ENCODE measurements around the gene ETDA. TPM values are rescaled to one million over a fixed set of nuclear protein-coding genes. Genes with fewer than 3 reads are reported as not detected.
"Not testable (repeated sequence)": the region's sequence is repeated elsewhere in the genome, so short reads cannot be mapped to it uniquely, and the experiment has no call there.

The ETDA gene
- total and polyA plus RNA-seq, 2 of the 13 experiments (the other 11 are each of a cell fraction or from before 2014, with no cell fraction given) = not detected

DNA sequence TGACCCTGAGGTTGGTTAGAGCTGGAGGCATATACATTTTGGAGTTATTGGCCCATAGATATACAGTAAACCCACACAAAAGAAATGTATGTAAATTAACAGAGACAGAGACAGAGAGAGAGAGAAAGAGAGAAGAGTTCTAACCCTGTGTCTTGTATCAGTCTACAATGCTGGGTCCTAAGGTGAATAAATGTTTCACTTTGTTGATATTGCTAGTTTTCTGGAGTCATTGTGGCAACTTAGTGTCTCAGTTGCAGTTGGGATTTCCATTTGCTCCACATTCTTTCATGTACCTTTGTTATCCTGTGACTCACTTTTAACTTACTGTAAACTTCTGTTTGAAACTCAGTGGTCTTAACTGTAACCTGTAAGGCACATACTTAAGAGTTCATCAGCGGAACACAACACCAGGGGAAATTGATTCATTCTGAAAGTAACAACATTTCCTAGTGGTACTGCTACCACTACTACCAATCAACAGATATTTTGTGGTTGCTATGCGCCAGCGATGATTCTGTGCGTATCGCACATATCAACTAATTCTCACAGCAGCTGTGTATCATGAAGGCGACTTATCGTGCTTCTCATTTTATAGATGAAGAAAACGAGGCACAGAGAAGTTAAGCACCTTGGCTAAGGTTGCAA is 38.5 kb upstream of the ETDA start (continued):
- no peak for TF ChIP-seq ZBTB42 (CRISPR knock-in tag; IDR thresholded peaks at IDR 0.05)
- no peak for TF ChIP-seq TCF7 (IDR thresholded peaks at IDR 0.05; ENCODE audit: low read depth)

DNA sequence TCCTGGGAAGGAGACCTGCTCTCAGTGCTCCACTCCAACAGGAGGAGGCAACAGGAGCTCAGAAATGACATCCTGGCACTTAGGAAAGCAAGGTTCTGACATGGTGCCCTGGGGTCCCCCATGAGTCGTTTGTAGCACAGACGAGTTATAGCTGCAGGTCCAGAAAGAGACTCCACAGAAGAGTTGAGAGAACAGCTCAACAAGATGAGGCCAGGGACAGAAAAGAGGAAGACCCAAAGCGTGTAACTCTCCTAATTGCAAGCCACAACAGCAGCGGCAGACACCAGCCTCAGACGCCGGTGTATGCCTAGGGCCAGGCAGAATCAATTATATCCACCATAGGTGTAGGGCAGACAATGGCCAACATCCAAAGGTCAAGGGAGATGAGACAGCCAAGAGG is 5.9 kb upstream of the ETDA start:
- no CpG with 5 or more reads among the region's 6 CpGs for WGBS (ENCODE audit: low lambda C conversion rate)
- H3K4me3 ChIP-seq (replicated peaks in 1 of 3; ENCODE audit: insufficient read depth in 1 of 3, low read depth in 2 of 3, low read length in 3 of 3); H2AFZ ChIP-seq (ENCODE audit: low read length); H3K36me3 ChIP-seq (replicated peaks in 1 of 2; ENCODE audit: control insufficient read depth in 1 of 2, insufficient read depth in 2 of 2, low read length in 2 of 2); POLR2A ChIA-PET; ATAC-seq; H3K4me2 ChIP-seq (ENCODE audit: low read depth, low read length); in situ Hi-C loops (cut with HindIII; ENCODE audit: extremely low pct_ligation_motif_present, low pct_unique_long_range_greater_than_20kb); H3K27ac ChIP-seq (ENCODE audit: extremely low read length, insufficient read depth, low read length); intact Hi-C loops (cut with micrococcal nuclease; ENCODE audit: unreplicated experiment); H4K20me1 ChIP-seq (ENCODE audit: insufficient read depth, low read length); H3K27me3 ChIP-seq (ENCODE audit: control insufficient read depth in 1 of 2, insufficient read depth in 2 of 2, low read length in 2 of 2); H3K79me2 ChIP-seq (ENCODE audit: insufficient read depth, low read length); CTCF ChIA-PET (ENCODE audit: low intra/inter-chr PET ratio, low total read pairs); DNase-seq (ENCODE audit: low spot score); H3K4me1 ChIP-seq (ENCODE audit: insufficient read depth, low read length); BruUV-seq (replicated peaks); H3K9me3 ChIP-seq (ENCODE audit: low read length); H3K9ac ChIP-seq (ENCODE audit: insufficient read depth, low read depth, low read length): not testable (repeated sequence)
- FAIRE-seq = peak; percentile 8

DNA sequence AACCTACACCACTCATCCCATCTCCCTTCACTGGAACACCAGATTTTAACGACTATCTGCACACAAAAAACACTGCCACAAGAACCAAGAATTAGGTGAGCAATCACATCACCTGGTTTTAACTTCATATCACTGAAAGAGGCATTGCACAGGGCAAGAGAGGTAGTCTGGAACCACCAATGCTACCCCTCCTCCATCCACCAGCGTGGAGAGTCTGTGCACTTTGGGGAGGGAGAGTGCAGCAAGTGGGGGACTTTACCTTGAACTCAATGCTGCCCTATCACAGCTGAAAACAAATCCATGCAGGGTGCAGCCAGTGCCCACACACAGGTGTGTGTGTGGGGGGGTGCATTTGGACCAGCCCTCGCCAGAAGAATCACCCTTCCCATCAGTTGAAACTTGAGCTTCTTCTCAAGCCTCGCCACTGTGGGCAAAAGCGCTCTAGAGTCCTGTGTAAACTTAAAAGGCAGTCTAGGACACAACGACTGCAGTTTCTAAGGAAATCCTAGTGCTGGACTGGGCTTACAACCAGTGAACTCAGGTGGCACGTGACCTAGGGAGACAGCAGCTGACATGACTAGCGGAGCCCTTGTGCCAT is 4.3 kb downstream of the ETDA start:
- H3K4me2 ChIP-seq (ENCODE audit: low read depth, low read length); H3K4me1 ChIP-seq (ENCODE audit: insufficient read depth, low read length); H3K36me3 ChIP-seq (replicated peaks in 1 of 2; ENCODE audit: control insufficient read depth in 1 of 2, insufficient read depth in 2 of 2, low read length in 2 of 2); H3K27ac ChIP-seq (ENCODE audit: extremely low read length, insufficient read depth, low read length); intact Hi-C loops (cut with micrococcal nuclease; ENCODE audit: unreplicated experiment); H2AFZ ChIP-seq (ENCODE audit: low read length); H3K9ac ChIP-seq (ENCODE audit: insufficient read depth, low read depth, low read length); H4K20me1 ChIP-seq (ENCODE audit: insufficient read depth, low read length); BruUV-seq (replicated peaks); ATAC-seq; POLR2A ChIA-PET; H3K79me2 ChIP-seq (ENCODE audit: insufficient read depth, low read length); H3K4me3 ChIP-seq (replicated peaks in 1 of 3; ENCODE audit: insufficient read depth in 1 of 3, low read depth in 2 of 3, low read length in 3 of 3); in situ Hi-C loops (cut with HindIII; ENCODE audit: extremely low pct_ligation_motif_present, low pct_unique_long_range_greater_than_20kb); H3K9me3 ChIP-seq (ENCODE audit: low read length); DNase-seq (ENCODE audit: low spot score); CTCF ChIA-PET (ENCODE audit: low intra/inter-chr PET ratio, low total read pairs); H3K27me3 ChIP-seq (ENCODE audit: control insufficient read depth in 1 of 2, insufficient read depth in 2 of 2, low read length in 2 of 2): not testable (repeated sequence)
- 67% methylated on average over 2 of the region's 8 CpGs for WGBS (ENCODE audit: low lambda C conversion rate)
- FAIRE-seq = peak; percentile 56
